ENCODE results near the gene SCGB3A1. TPM values are rescaled to one million over a fixed set of nuclear protein-coding genes. Genes with fewer than 3 reads are reported as not detected.

The SCGB3A1 gene
- polyA plus RNA-seq, 1 donor (not counting 4 experiments of a cell fraction or from before 2014, with no cell fraction given), result not detected

DNA sequence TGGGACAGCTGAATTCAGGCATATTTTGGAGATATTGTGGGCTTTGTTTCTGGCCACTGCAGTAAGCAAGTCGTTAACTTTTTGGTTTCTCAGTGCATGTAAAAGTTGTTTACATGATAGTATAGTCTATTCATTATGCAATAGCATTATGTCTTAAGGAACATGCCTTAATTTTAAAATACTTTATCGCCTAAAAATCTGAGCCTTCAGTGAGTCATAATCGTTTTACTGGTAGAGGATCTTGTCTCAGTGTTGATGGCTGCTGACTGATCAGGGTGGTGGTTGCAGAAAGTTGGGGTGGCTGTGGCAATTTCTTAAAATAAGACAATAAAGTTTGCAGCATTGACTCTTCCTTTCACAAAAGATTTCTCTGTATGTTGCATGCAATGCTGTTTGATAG, 5.1 kb downstream of the SCGB3A1 start:
- DNase-seq (ENCODE audit: low read depth, low spot score) (no peak), FAIRE-seq (no peak)
- Histone ChIP-seq H3K9me3 (ENCODE audit: control insufficient read depth, low read depth, low read length) (no peaks in the 10 kb centered on the region), H3K4me1 (ENCODE audit: control insufficient read depth, extremely low read depth, insufficient read depth, low read length) (no peaks in the 10 kb centered on the region), H2AFZ (ENCODE audit: control insufficient read depth, low read length) (no peak overlapping the region), H3K79me2 (ENCODE audit: control insufficient read depth, insufficient read depth, low read length) (no peaks in the 10 kb centered on the region), H3K27me3 (ENCODE audit: control insufficient read depth, extremely low read depth, insufficient read depth, low read length) (peaks cover 26% of the 10 kb centered on the region), H3K4me3 (ENCODE audit: control insufficient read depth in 2 of 3, extremely low read depth in 1 of 3, insufficient read depth in 2 of 3, low read depth in 1 of 3, low read length in 3 of 3) (no peak overlapping the region), H3K4me2 (ENCODE audit: control insufficient read depth, extremely low read depth, insufficient read depth, low read depth, low read length) (no peak overlapping the region), H4K20me1 (ENCODE audit: control insufficient read depth, extremely low read depth, insufficient read depth, low read length) (no peaks in the 10 kb centered on the region), H3K27ac (ENCODE audit: control insufficient read depth, insufficient read depth, low read length) (no peak overlapping the region), H3K9ac (ENCODE audit: control insufficient read depth, extremely low read depth, insufficient read depth, low read length) (no peak overlapping the region), H3K36me3 (ENCODE audit: control insufficient read depth in 2 of 2, extremely low read depth in 1 of 2, insufficient read depth in 2 of 2, low read length in 2 of 2) (no peaks in the 10 kb centered on the region), H3K9me1 (ENCODE audit: control insufficient read depth, extremely low read depth, insufficient read depth, low read length) (no peaks in the 10 kb centered on the region)
- TF ChIP-seq, protein P1, sequence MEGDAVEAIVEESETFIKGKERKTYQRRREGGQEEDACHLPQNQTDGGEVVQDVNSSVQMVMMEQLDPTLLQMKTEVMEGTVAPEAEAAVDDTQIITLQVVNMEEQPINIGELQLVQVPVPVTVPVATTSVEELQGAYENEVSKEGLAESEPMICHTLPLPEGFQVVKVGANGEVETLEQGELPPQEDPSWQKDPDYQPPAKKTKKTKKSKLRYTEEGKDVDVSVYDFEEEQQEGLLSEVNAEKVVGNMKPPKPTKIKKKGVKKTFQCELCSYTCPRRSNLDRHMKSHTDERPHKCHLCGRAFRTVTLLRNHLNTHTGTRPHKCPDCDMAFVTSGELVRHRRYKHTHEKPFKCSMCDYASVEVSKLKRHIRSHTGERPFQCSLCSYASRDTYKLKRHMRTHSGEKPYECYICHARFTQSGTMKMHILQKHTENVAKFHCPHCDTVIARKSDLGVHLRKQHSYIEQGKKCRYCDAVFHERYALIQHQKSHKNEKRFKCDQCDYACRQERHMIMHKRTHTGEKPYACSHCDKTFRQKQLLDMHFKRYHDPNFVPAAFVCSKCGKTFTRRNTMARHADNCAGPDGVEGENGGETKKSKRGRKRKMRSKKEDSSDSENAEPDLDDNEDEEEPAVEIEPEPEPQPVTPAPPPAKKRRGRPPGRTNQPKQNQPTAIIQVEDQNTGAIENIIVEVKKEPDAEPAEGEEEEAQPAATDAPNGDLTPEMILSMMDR (optimal IDR thresholded peaks at IDR 0.05 in 1 of 3, IDR thresholded peaks at IDR 0.05 in 1 of 3, conservative IDR thresholded peaks at IDR 0.05 in 1 of 3; ENCODE audit: extremely low read depth in 1 of 3, insufficient read depth in 2 of 3, low read length in 3 of 3), result no peak
- no peak for TF ChIP-seq EZH2 (IDR thresholded peaks at IDR 0.05; ENCODE audit: low read length)
- dilution Hi-C loops (cut with MboI; ENCODE audit: extremely low pct_ligation_motif_present, low sequenced_read_pairs), result no loop called here

DNA sequence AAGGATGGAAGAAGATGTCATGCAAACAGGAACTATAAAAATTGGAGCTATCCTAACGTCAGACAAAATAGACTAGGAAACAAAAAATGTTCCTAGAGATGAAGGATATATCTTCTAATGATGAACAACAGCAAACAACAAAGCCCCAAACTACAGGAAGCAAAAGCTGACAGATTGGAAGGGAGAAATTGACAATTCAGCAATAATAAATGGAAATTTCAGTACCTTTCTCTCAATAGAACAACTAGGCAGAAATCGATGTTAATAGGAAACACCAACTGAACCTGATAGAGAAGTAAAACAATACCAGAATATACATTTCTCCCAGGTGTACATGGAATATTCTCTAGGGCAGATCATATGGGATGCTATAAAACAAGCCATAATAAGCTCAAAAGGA, 7.6 kb downstream of the SCGB3A1 start:
- TF ChIP-seq, protein P1 (optimal IDR thresholded peaks at IDR 0.05 in 1 of 3, IDR thresholded peaks at IDR 0.05 in 1 of 3, conservative IDR thresholded peaks at IDR 0.05 in 1 of 3; ENCODE audit: extremely low read depth in 1 of 3, insufficient read depth in 2 of 3, low read length in 3 of 3), result no peak
- TF ChIP-seq EZH2 (IDR thresholded peaks at IDR 0.05; ENCODE audit: low read length), result no peak
- Histone ChIP-seq H3K27me3 (ENCODE audit: control insufficient read depth, extremely low read depth, insufficient read depth, low read length) (peaks cover 5% of the 10 kb centered on the region), H3K79me2 (ENCODE audit: control insufficient read depth, insufficient read depth, low read length) (no peaks in the 10 kb centered on the region), H4K20me1 (ENCODE audit: control insufficient read depth, extremely low read depth, insufficient read depth, low read length) (no peaks in the 10 kb centered on the region), H3K9me1 (ENCODE audit: control insufficient read depth, extremely low read depth, insufficient read depth, low read length) (no peaks in the 10 kb centered on the region), H3K9me3 (ENCODE audit: control insufficient read depth, low read depth, low read length) (no peaks in the 10 kb centered on the region), H3K9ac (ENCODE audit: control insufficient read depth, extremely low read depth, insufficient read depth, low read length) (no peak overlapping the region), H3K27ac (ENCODE audit: control insufficient read depth, insufficient read depth, low read length) (no peak overlapping the region), H2AFZ (ENCODE audit: control insufficient read depth, low read length) (no peak overlapping the region), H3K4me3 (ENCODE audit: control insufficient read depth in 2 of 3, extremely low read depth in 1 of 3, insufficient read depth in 2 of 3, low read depth in 1 of 3, low read length in 3 of 3) (no peak overlapping the region), H3K4me1 (ENCODE audit: control insufficient read depth, extremely low read depth, insufficient read depth, low read length) (no peaks in the 10 kb centered on the region), H3K4me2 (ENCODE audit: control insufficient read depth, extremely low read depth, insufficient read depth, low read depth, low read length) (no peak overlapping the region), H3K36me3 (ENCODE audit: control insufficient read depth in 2 of 2, extremely low read depth in 1 of 2, insufficient read depth in 2 of 2, low read length in 2 of 2) (no peaks in the 10 kb centered on the region)
- dilution Hi-C loops (cut with MboI; ENCODE audit: extremely low pct_ligation_motif_present, low sequenced_read_pairs), result no loop called here
- no peak for FAIRE-seq
- no peak for DNase-seq (ENCODE audit: low read depth, low spot score)
